HEK293 (cell line): Measurements from ENCODE around the gene NYAP2.

Source experiments
- CTCF ChIP-seq: fragments of 450-650 bp; formaldehyde crosslinking; IDR thresholded peaks from 2 replicates; pipeline ENCODE4 v1.5.1; 2016; ENCODE audit warnings: missing biosample characterization, missing genetic modification characterization
- KLF9 ChIP-seq: fragments of 450-650 bp; formaldehyde crosslinking; IDR thresholded peaks from 2 replicates; pipeline ENCODE4 v1.5.1; 2016; ENCODE audit warnings: missing biosample characterization, missing genetic modification characterization, low read depth
- PRDM10 ChIP-seq: fragments of 450-650 bp; formaldehyde crosslinking; IDR thresholded peaks from 2 replicates; pipeline ENCODE4 v1.5.1; 2016; ENCODE audit warnings: missing biosample characterization, missing genetic modification characterization
- REPIN1 ChIP-seq: fragments of 450-650 bp; formaldehyde crosslinking; IDR thresholded peaks from 2 replicates; pipeline ENCODE4 v1.5.1; 2017; ENCODE audit warnings: missing biosample characterization, missing genetic modification characterization, low read depth
- TCF7L2 ChIP-seq: IDR thresholded peaks from 2 replicates; pipeline ENCODE4 v1.6.1; 2011; ENCODE audit warnings: low read depth, mild to moderate bottlenecking, inconsistent platforms, low read length, moderate library complexity, borderline replicate concordance
- YY1 ChIP-seq: fragments of 450-650 bp; formaldehyde crosslinking; IDR thresholded peaks from 2 replicates; pipeline ENCODE4 v1.5.1; 2018; ENCODE audit warnings: missing biosample characterization, missing genetic modification characterization
- ZBTB1 ChIP-seq: fragments of 450-650 bp; formaldehyde crosslinking; IDR thresholded peaks from 2 replicates; pipeline ENCODE4 v1.5.1; 2016; ENCODE audit warnings: missing biosample characterization, missing genetic modification characterization
- ZBTB11 ChIP-seq: fragments of 450-650 bp; formaldehyde crosslinking; conservative IDR thresholded peaks from 2 replicates; pipeline ENCODE4 v1.5.1; 2016; ENCODE audit warnings: low read depth, missing biosample characterization, missing genetic modification characterization
- ZBTB7A ChIP-seq: fragments of 450-650 bp; formaldehyde crosslinking; IDR thresholded peaks from 2 replicates; pipeline ENCODE4 v1.5.1; 2016; ENCODE audit warnings: low read depth, missing biosample characterization, missing genetic modification characterization
- ZNF148 ChIP-seq: fragments of 450-650 bp; formaldehyde crosslinking; IDR thresholded peaks from 2 replicates; pipeline ENCODE4 v1.5.0; 2017; ENCODE audit warnings: missing biosample characterization, missing genetic modification characterization, borderline replicate concordance
- ZNF248 ChIP-seq: fragments of 450-650 bp; formaldehyde crosslinking; IDR thresholded peaks from 2 replicates; pipeline ENCODE4 v1.5.1; 2017; ENCODE audit warnings: missing biosample characterization, missing genetic modification characterization
- ZNF473 ChIP-seq: fragments of 450-650 bp; formaldehyde crosslinking; IDR thresholded peaks from 2 replicates; pipeline ENCODE4 v1.5.1; 2017; ENCODE audit warnings: missing biosample characterization, missing genetic modification characterization
- ZNF670 ChIP-seq: fragments of 450-650 bp; formaldehyde crosslinking; IDR thresholded peaks from 2 replicates; pipeline ENCODE4 v1.5.1; 2016; ENCODE audit warnings: missing biosample characterization, missing genetic modification characterization, low read depth
- ZNF777 ChIP-seq: fragments of 450-650 bp; formaldehyde crosslinking; IDR thresholded peaks from 2 replicates; pipeline ENCODE4 v1.5.1; 2017; ENCODE audit warnings: missing biosample characterization, missing genetic modification characterization, borderline replicate concordance

GRCh38 chr2:225434014-225434413 lies 34.5 kb downstream of the NYAP2 start:
- TF ChIP-seq ZNF670: no peak
- no peak for TF ChIP-seq CTCF (tag by site-specific recombination)
- TF ChIP-seq YY1 (tag by site-specific recombination): no peak
- no peak for TF ChIP-seq REPIN1 (tag by site-specific recombination)
- no peak for TF ChIP-seq ZBTB7A (tag by site-specific recombination)
- no peak for TF ChIP-seq ZBTB11 (tag by site-specific recombination)
- TF ChIP-seq ZNF473 (tag by site-specific recombination): no peak
- TF ChIP-seq ZNF248 (tag by site-specific recombination): no peak
- TF ChIP-seq TCF7L2: no peak
- no peak for TF ChIP-seq ZBTB1 (tag by site-specific recombination)
- no peak for TF ChIP-seq ZNF777 (tag by site-specific recombination)
- no peak for TF ChIP-seq KLF9 (tag by site-specific recombination)
- TF ChIP-seq PRDM10 (tag by site-specific recombination): no peak
- no peak for TF ChIP-seq ZNF148 (tag by site-specific recombination)
